Metanephros (tissue), 2 donors: ENCODE measurements around the gene SLC5A5. TPM values are rescaled to one million over a fixed set of nuclear protein-coding genes. Genes with fewer than 3 reads are reported as not detected.

Experiments used
- small RNA-seq: library from RNA; depleted of rRNA; stranded (forward); fragments of <200 nt; gene quantifications from one replicate; pipeline ENCODE3, GENCODE V24; 2014; ENCODE audit warnings: low replicate concordance
- total RNA-seq: library from RNA; depleted of rRNA; stranded (reverse); fragments of >200 nt; gene quantifications from one replicate; pipeline ENCODE4 v1.2.3, GENCODE V29; 2014

Gene SLC5A5
- not detected for total RNA-seq

DNA sequence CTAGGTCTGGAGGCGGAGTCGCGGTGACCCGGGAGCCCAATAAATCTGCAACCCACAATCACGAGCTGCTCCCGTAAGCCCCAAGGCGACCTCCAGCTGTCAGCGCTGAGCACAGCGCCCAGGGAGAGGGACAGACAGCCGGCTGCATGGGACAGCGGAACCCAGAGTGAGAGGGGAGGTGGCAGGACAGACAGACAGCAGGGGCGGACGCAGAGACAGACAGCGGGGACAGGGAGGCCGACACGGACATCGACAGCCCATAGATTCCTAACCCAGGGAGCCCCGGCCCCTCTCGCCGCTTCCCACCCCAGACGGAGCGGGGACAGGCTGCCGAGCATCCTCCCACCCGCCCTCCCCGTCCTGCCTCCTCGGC, at the start of gene SLC5A5:
Gene SLC5A5 (plus strand): TSS at position 68 of the 373 bp plus-strand sequence. CDS start 375 bp downstream, outside the sequence.

DNA sequence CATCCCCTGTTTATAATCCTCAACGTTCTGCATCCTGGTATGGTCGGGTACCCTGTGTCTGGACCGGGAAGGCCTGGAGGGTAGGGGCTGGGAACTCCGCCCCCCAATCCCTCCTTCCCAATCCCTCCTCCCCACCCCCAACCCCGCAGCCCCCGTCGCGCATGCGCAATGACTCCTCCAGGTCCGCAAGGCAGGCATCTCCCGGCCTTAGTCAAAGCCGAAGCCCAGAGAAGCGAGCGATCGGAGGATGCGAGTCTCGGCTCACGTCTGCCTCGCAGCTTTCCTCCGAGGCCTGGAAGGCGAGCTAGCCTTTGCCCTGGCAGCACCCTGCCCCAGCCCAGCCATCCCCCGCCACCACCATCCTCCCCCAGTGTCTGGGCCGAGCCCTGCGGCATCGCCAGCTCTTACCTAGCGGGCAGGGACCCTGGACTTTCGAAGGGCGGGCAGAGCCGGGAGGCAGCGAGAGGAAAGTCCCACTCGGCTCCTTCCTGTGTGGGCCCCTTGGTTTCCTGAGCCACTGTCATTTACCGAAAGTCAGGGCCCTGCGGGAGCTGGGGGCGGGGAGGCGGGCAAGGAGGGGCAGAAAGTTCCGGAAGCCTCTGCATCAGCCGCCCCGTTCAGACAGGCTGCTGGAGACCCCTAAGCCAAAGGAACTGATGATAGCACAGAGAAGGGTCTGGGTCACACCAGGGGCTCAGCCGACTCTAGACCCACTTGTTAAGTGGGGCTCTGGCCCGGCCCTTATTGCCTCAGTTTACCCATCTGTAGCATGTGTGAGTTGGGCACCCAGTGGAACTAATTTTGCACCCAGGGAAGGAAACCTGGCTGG, 24.0 kb upstream of the SLC5A5 start, which contains the start of gene JAK3:
Gene JAK3 (minus strand): TSS at position 445 of the 829 bp plus-strand sequence. CDS start 3,565 bp downstream, outside the sequence.

DNA sequence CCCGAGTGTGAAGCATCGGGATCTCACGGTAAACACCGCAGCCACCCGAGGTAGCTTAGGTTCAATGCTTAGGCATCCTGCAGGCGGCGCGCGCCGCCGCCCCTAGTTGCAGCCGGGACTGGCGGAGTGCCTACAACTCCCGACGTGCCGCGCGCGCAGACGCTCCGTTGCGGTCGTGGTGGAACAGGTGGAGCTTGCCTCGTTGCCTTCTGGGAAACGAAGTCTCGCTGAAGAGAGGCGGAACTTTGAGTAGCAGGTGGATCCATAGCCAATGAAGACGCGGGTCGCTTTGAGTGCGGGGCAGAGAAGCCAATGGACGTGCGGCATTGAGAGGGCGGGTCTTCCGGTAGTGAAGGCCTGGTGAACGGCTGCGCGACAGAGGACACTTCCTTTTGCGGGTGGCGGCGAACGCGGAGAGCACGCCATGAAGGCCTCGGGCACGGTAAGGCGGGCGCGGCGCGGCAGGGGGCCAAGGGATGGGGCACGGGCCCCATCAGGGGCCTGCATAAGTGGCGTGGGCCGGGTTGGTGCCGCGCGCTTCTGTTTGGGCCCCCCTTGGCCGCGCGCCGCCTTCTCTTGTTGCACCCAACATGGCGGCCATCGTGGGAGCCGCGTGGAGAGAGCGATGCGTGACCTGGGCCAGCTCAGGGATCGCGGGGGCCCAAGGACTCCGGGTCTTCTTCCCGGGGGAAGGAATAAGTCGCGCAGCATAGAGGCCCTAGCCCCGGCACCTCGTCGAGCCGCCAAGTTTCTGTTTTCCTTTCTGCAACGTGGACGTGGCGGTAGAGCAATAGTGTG, 12.0 kb upstream of the SLC5A5 start, which contains the start of gene RPL18A:
Gene RPL18A (plus strand): TSS at position 378 of the 798 bp plus-strand sequence. CDS start 47 bp downstream, at position 425.

DNA sequence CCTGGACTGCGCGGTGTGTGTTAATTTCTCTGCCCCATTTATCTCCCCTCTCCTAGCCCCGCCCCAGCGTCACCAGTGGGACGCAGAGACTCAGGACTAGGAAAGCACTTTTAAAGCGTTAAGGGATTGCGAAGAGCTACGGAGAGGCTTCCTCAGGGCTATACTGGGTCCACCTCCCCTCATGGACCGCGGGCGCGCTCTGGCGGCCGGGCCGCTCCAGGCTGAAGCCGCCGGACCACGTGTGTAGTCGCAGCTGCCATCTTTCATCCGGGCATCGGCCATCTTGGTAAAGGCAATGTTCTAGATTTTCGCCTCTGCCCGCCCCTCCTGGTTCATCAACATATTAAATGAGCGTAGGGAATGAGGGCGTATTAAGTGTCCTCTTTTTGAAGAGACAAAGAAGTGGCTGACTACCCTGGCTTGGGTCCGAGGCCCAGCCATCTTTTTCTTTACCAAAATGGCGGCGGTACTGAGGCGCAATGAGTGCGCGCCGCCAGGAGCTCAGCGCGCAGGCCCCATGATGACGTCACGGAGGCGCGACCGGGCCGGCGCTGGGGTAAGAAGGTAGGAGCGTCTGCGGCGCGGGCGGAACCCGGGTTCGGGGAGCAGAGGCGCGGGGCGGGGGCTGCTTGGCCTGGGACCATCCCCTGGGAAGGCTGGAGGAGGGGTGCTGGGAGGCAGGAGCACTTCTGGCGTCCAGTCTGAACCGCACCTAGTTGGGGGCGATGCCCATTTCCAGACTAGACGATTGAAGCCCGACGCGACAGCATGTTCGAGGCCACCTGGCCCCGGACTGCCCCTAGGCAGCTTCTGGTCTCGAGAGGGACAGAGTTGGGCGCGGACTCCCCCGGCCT, 61.0 kb downstream of the SLC5A5 start, which contains the start of gene CCDC124:
Gene CCDC124 (plus strand): TSS at position 531 of the 854 bp plus-strand sequence. CDS start 3,406 bp downstream, outside the sequence.

Small RNAs within 50 kb of the gene (small RNA-seq; reads per million reads assigned to genes)
- gene SNORA68, result not detected

Other genes with a start within 250 kb of the SLC5A5 start
- 0.41 TPM for gene UNC13A, start 183.6 kb upstream of the SLC5A5 start, total RNA-seq
- gene MAP1S, start 152.5 kb upstream of the SLC5A5 start, total RNA-seq, result 50.0 TPM
- 4.7 TPM for gene FCHO1, start 120.5 kb upstream of the SLC5A5 start, total RNA-seq
- gene B3GNT3, start 76.8 kb upstream of the SLC5A5 start, total RNA-seq, result 7.4 TPM
- gene INSL3, start 50.4 kb upstream of the SLC5A5 start, total RNA-seq, result not detected
- 11.7 TPM for gene JAK3, start 24.0 kb upstream of the SLC5A5 start, total RNA-seq
- 1,207 TPM for gene RPL18A, start 12.0 kb upstream of the SLC5A5 start, total RNA-seq
- gene CCDC124, start 61.1 kb downstream of the SLC5A5 start, total RNA-seq, result 26.9 TPM
- 5.7 TPM for gene KCNN1, start 95.2 kb downstream of the SLC5A5 start, total RNA-seq
- gene ARRDC2, start 136.2 kb downstream of the SLC5A5 start, total RNA-seq, result 16.6 TPM
- 1.3 TPM for gene IL12RB1, start 215.0 kb downstream of the SLC5A5 start, total RNA-seq
- gene MAST3, start 225.8 kb downstream of the SLC5A5 start, total RNA-seq, result 10.4 TPM